ENCODE data around the gene PRKG1.

PRKG1 gene

DNA sequence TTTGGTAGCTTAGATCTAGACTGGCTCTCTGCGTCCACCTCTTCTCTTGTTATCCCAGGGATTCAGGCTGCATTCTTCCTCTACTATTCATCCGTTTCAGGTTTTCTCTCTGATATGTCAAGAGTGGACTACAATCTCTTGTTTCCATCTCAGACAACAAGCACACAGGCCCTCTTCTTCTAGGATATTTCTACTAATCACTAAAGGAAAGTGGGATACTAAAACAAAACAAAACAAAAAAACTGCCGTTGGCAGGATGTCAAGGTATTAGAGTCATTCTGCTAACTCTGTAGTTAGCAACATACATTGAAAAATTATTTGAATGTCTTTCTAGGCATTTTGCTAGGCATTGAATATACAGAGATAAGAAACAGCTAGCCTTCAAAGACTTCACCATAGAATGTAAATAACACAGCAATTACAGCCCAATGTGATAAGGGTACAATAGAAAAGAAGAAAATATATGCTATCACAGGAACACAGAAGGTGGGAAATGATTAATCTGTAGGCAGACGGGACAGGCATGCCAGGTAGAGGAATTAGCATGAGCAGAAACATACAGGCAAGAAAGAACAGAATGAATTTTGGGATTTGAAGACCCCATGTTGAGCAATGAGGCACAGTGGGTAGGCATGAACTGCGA is 414.6 kb downstream of the PRKG1 start:
- no peak for DNase-seq
- no peaks in the 10 kb centered on the region for H3K4me1 Mint-ChIP-seq
- ATAC-seq, result no peak
- H3K27ac Mint-ChIP-seq, result no peak overlapping the region
- no peaks in the 10 kb centered on the region for H3K9me3 Mint-ChIP-seq
- H3K27me3 Mint-ChIP-seq, result no peaks in the 10 kb centered on the region
- H3K4me3 Mint-ChIP-seq, result no peak overlapping the region

DNA sequence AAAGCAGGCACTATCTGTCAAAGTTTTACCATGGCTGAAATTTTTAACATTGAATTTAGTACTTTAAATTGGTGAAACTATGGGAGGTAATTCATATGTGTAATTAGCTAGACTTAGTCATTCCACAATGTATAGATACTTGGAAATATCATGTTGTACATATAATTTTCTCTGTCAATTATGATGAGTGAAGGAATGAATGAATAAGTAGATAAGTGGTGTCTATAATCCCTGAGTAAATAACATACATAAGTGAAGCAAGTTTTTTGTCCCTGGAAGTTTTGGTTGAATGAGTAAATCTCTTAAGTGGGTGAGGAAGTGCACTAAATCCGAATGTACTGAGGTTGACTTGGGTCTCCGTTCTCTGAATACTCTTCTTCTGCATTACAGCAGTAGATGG is 424.1 kb downstream of the PRKG1 start:
- H3K9me3 Mint-ChIP-seq, result no peaks in the 10 kb centered on the region
- no peaks in the 10 kb centered on the region for H3K27me3 Mint-ChIP-seq
- no peaks in the 10 kb centered on the region for H3K4me1 Mint-ChIP-seq
- no peak overlapping the region for H3K27ac Mint-ChIP-seq
- DNase-seq (no peak), ATAC-seq (no peak)
- H3K4me3 Mint-ChIP-seq, result no peak overlapping the region

- Mint-ChIP-seq H3K27ac (no peak overlapping the region), H3K27me3 (no peaks in the 10 kb centered on the region), H3K4me1 (no peaks in the 10 kb centered on the region), H3K9me3 (peaks cover 0 to 4% of the 10 kb centered on the region in 2 donors), H3K4me3 (no peak overlapping the region)
- DNase-seq (no peak), ATAC-seq (no peak)
Observed at GRCh38 chr10:51501396-51501795, 427.1 kb downstream of the PRKG1 start.

GRCh38 chr10:51502124-51502523 is 427.8 kb downstream of the PRKG1 start:
- Mint-ChIP-seq H3K27me3 (no peaks in the 10 kb centered on the region), H3K4me3 (no peak overlapping the region), H3K9me3 (peaks cover 0 to 4% of the 10 kb centered on the region in 2 donors), H3K27ac (no peak overlapping the region), H3K4me1 (no peaks in the 10 kb centered on the region)
- DNase-seq (no peak), ATAC-seq (no peak)

GRCh38 chr10:51503378-51503777 is 429.1 kb downstream of the PRKG1 start:
- DNase-seq (no peak), ATAC-seq (no peak)
- Mint-ChIP-seq H3K4me1 (no peaks in the 10 kb centered on the region), H3K27me3 (no peaks in the 10 kb centered on the region), H3K9me3 (peaks cover 0 to 4% of the 10 kb centered on the region in 2 donors), H3K4me3 (no peak overlapping the region), H3K27ac (no peak overlapping the region)

- Mint-ChIP-seq H3K9me3 (peaks cover 0 to 4% of the 10 kb centered on the region in 2 donors), H3K4me1 (no peaks in the 10 kb centered on the region), H3K4me3 (no peak overlapping the region), H3K27ac (no peak overlapping the region), H3K27me3 (no peaks in the 10 kb centered on the region)
- no peak for ATAC-seq
- no peak for DNase-seq
Observed at GRCh38 chr10:51507476-51507875, 433.2 kb downstream of the PRKG1 start.

- H3K4me3 Mint-ChIP-seq, result no peak overlapping the region
- no peak for ATAC-seq
Observed at GRCh38 chr10:51508156-51508555, 433.9 kb downstream of the PRKG1 start.

DNA sequence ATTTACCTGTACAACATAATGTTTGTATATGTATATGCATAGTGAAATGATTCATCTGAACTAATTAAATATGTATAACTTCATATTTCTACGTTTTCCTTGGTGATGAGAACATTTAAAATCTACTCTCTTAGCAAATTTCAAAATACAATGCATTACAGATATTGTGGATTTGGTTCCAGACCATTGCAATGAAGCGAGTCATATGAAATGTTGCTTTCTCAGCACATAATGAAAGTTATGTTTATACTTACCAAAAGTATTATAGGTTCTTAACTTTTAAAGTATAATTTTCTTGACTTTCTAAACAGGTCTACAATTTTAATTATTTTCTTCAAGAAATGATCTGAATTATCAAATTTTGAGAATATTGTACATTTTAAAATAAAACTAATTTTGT is 435.9 kb downstream of the PRKG1 start:
- DNase-seq (no peak), ATAC-seq (no peak)
- Mint-ChIP-seq H3K4me1 (no peaks in the 10 kb centered on the region), H3K9me3 (peaks cover 0 to 4% of the 10 kb centered on the region in 2 donors), H3K27ac (no peak overlapping the region), H3K4me3 (no peak overlapping the region), H3K27me3 (no peaks in the 10 kb centered on the region)

More at GRCh38 chr10:51508156-51508555, 433.9 kb downstream of the PRKG1 start:
- H3K27me3 Mint-ChIP-seq, result no peaks in the 10 kb centered on the region
- peaks cover 0 to 4% of the 10 kb centered on the region in 2 donors for H3K9me3 Mint-ChIP-seq
- no peak overlapping the region for H3K27ac Mint-ChIP-seq
- no peak for DNase-seq
- H3K4me1 Mint-ChIP-seq, result no peaks in the 10 kb centered on the region

GRCh38 chr10:51521605-51522004 is 447.3 kb downstream of the PRKG1 start:
- Mint-ChIP-seq H3K4me3 (no peak overlapping the region), H3K27me3 (peaks cover 8% of the 10 kb centered on the region), H3K27ac (no peak overlapping the region), H3K9me3 (no peaks in the 10 kb centered on the region), H3K4me1 (no peaks in the 10 kb centered on the region)
- DNase-seq (no peak), ATAC-seq (no peak)

DNA sequence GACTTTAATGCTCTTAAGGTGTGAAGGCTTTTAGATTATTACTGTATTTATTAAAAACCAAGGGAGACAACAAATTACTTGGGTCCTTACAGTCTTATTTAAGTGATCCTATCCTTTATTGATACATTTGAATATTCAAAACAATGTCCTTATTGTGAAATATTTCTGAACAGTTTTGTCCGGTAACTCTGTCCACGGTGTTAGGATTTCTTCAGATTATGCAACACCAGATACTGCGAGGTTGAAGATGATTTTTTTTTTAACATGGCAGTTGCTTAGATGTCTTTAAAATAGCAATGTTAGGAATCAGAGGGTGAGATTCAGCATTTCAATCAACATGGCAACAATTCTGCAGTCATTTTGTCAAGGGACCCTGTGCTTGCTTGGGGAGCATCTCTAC is 448.6 kb downstream of the PRKG1 start:
- Mint-ChIP-seq H3K4me1 (no peaks in the 10 kb centered on the region), H3K27me3 (peaks cover 8% of the 10 kb centered on the region), H3K9me3 (no peaks in the 10 kb centered on the region), H3K27ac (no peak overlapping the region), H3K4me3 (no peak overlapping the region)
- DNase-seq, result no peak
- no peak for ATAC-seq

DNA sequence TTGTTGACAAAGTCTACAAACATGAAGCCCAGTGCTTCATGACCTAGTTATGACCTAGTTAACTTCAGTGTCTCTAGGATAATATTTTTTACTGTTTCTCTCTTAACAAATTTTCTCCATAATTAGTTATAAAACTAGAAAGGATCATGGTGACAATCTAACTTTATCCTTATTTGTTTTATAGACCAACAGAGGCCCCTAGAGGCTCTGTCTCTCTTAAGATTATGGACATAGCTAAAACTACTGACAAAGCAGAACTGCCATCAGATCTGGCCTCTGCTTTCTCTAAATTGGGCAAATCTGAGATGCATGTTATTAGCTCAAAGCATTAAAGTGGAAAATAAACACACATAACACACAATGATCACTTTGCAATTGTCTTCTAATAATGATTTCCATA is 449.2 kb downstream of the PRKG1 start:
- H3K27ac Mint-ChIP-seq, result no peak overlapping the region
- H3K9me3 Mint-ChIP-seq, result no peaks in the 10 kb centered on the region
- H3K27me3 Mint-ChIP-seq, result peaks cover 8% of the 10 kb centered on the region
- DNase-seq (no peak), ATAC-seq (no peak)
- no peaks in the 10 kb centered on the region for H3K4me1 Mint-ChIP-seq
- no peak overlapping the region for H3K4me3 Mint-ChIP-seq

DNA sequence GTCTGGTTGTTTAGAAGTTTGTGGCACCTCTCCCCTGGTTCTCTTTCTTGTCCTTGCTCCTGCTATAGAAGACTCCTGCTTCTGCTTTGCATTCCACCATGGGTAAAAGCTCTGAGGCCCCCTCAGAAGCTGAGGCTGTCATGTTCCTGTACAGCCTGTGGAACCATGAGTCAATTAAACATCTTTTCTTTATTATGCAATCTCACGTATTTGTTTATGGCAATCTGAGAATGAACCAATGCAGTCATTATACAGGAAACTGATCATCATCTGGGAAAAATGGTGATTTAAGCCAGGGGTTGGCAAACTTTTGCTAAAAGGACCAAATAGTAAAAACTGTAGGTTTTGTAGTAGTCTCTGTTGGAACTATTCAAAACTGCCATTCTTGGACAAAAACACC is 449.8 kb downstream of the PRKG1 start:
- ATAC-seq, result no peak
- no peaks in the 10 kb centered on the region for H3K9me3 Mint-ChIP-seq
- H3K4me1 Mint-ChIP-seq, result no peaks in the 10 kb centered on the region
- H3K27me3 Mint-ChIP-seq, result peaks cover 8% of the 10 kb centered on the region
- no peak overlapping the region for H3K4me3 Mint-ChIP-seq
- H3K27ac Mint-ChIP-seq, result no peak overlapping the region
- no peak for DNase-seq

DNA sequence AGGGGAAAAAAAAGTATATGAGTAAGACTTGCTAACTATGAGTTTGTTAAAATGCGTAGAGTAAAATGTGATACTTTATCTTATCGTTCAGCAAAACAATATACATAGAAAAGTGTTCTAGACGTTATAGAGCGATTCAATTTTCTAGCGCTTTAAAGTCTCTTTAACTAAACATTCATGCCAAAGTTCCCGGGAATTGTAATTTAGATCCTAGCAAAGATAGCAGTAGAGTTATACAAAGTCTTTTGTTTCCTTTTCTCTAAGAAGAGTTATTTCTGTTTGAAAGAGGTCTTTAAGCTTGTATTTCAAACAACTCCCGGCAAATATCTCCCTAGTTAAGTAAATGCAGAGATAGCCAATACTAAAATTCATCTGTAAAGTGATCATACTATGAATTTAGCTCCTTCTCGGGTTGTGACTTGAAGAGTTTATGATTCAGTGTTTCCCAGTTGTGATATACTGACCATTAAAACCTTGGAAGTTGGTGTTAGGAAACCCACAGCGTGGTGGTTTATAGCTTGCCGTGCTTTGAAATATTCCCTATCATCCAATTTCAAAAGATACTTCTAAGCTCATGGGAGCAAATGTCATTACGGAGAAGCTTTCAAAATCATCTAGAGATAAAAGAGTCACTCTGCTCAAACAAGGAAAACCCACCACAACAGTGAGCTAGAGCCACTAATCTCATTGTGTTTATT is 453.4 kb downstream of the PRKG1 start:
- DNase-seq (no peak), ATAC-seq (no peak)
- H3K27me3 Mint-ChIP-seq, result peaks cover 8% of the 10 kb centered on the region
- no peaks in the 10 kb centered on the region for H3K9me3 Mint-ChIP-seq
- no peak overlapping the region for H3K4me3 Mint-ChIP-seq
- H3K27ac Mint-ChIP-seq, result no peak overlapping the region
- no peaks in the 10 kb centered on the region for H3K4me1 Mint-ChIP-seq

DNA sequence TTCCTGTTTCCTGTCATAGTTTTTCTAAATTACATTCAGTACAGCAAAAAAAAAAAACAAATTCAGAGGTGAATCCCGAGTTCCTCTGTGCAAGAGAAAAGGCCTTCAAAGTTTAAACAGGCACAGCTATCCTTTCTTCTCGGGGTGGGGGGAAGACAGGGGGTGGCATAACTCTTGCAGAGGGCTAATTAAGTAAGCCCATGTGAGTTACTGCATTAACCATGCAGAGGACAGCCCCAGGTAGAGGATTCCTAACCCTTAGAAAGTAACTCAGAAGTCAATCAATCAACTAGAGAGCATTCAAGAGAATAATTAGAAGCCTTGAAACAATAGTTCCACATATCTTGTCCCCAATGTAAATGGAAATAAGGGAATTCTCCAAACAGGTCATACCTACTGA is 454.2 kb downstream of the PRKG1 start:
- no peak overlapping the region for H3K27ac Mint-ChIP-seq
- H3K9me3 Mint-ChIP-seq, result no peaks in the 10 kb centered on the region
- ATAC-seq (no peak), DNase-seq (no peak)
- H3K4me3 Mint-ChIP-seq, result no peak overlapping the region
- peaks cover 8% of the 10 kb centered on the region for H3K27me3 Mint-ChIP-seq
- H3K4me1 Mint-ChIP-seq, result no peaks in the 10 kb centered on the region

DNA sequence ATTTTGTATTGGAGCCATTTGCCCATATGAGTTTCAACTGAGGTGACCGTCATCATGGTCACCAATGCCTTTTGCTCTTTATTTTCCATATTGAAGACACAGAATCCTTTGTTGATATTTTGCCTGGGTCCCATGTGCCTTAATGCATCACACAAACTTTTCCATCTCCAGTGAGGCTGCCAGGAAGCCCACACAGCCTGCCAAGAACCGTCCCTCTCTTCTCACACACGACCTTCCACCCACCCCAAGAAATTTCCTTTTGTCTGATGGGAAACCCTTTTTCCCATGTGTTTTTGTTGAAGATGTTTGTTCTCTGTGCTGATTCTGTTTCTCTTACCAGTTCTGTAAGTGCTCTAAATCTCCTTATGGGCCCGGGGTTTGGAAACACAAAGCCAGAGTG is 456.3 kb downstream of the PRKG1 start:
- Mint-ChIP-seq H3K9me3 (no peaks in the 10 kb centered on the region), H3K4me1 (no peaks in the 10 kb centered on the region), H3K27me3 (no peaks in the 10 kb centered on the region), H3K4me3 (no peak overlapping the region), H3K27ac (no peak overlapping the region)
- DNase-seq (no peak), ATAC-seq (no peak)

DNA sequence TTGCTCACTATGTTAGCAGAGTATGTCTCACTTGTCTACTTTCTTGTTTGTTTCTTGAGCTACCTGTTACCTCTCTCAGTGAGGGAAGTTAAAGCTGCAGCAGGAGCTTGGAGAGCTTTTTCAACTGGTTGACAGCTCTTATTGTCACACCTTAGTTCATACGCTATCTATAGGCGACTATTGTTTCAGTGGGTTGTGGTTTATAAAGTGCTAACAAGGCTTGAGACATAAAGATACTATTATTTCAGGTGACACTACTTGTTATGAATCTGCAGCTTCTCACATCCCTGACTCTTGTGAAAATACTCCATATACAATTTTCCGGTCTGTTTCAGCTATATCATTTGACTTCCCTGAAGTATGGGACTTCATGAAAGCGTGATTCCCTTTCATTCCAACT is 457.8 kb downstream of the PRKG1 start:
- no peak for ATAC-seq
- no peak for DNase-seq
- Mint-ChIP-seq H3K27me3 (no peaks in the 10 kb centered on the region), H3K4me3 (no peak overlapping the region), H3K9me3 (no peaks in the 10 kb centered on the region), H3K4me1 (no peaks in the 10 kb centered on the region), H3K27ac (no peak overlapping the region)

GRCh38 chr10:51542853-51543252 is 468.6 kb downstream of the PRKG1 start:
- Mint-ChIP-seq H3K4me3 (no peak overlapping the region), H3K4me1 (no peaks in the 10 kb centered on the region), H3K27ac (no peak overlapping the region), H3K9me3 (no peaks in the 10 kb centered on the region), H3K27me3 (no peaks in the 10 kb centered on the region)
- DNase-seq (no peak), ATAC-seq (no peak)

Measured in stimulated activated naive CD8-positive, alpha-beta T cell treated with anti-CD3 and anti-CD28 coated beads, Interleukin-15, amount 100 ng/mL, for 72 hours (primary cell).